ENCODE data around the gene BUB1.
"Not testable (repeated sequence)": the region's sequence is repeated elsewhere in the genome, so short reads cannot be mapped to it uniquely, and the experiment has no call there.

DNA sequence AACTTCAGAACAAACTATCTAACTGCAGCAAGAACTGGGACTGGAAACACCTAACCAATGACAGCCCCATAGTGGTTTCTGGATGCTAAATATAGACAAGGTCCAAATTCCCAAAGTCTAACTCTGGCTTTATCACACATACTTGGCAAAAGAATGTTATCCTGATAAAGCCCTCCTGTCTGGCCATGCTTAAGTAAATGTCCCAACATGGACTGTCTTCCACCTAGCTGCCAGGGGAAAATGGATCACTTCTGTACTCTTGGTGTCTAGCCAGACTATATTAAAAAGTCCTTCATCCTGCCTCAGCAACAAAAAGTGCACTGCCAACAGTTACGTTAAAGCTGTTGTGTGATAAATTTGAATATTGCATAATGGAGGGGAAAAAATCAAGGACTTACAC is 89.3 kb downstream of the BUB1 start:
- TF ChIP-seq, protein P1, sequence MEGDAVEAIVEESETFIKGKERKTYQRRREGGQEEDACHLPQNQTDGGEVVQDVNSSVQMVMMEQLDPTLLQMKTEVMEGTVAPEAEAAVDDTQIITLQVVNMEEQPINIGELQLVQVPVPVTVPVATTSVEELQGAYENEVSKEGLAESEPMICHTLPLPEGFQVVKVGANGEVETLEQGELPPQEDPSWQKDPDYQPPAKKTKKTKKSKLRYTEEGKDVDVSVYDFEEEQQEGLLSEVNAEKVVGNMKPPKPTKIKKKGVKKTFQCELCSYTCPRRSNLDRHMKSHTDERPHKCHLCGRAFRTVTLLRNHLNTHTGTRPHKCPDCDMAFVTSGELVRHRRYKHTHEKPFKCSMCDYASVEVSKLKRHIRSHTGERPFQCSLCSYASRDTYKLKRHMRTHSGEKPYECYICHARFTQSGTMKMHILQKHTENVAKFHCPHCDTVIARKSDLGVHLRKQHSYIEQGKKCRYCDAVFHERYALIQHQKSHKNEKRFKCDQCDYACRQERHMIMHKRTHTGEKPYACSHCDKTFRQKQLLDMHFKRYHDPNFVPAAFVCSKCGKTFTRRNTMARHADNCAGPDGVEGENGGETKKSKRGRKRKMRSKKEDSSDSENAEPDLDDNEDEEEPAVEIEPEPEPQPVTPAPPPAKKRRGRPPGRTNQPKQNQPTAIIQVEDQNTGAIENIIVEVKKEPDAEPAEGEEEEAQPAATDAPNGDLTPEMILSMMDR (conservative IDR thresholded peaks at IDR 0.05 in 1 of 2, IDR thresholded peaks at IDR 0.05 in 1 of 2; ENCODE audit: extremely low read depth in 1 of 2, insufficient read depth in 1 of 2, low read depth in 1 of 2, low read length in 2 of 2), result not testable (repeated sequence)
- TF ChIP-seq EZH2 (IDR thresholded peaks at IDR 0.05; ENCODE audit: borderline replicate concordance, low read length), result not testable (repeated sequence)

Measured in mammary epithelial cell (primary cell).